Measurements from ENCODE around the gene KLHL22. TPM values are rescaled to one million over a fixed set of nuclear protein-coding genes. Genes with fewer than 3 reads are reported as not detected.
"Not testable (repeated sequence)": the region's sequence is repeated elsewhere in the genome, so short reads cannot be mapped to it uniquely, and the experiment has no call there.

The KLHL22 gene
- total RNA-seq, 1 donor = 29.6 TPM

DNA sequence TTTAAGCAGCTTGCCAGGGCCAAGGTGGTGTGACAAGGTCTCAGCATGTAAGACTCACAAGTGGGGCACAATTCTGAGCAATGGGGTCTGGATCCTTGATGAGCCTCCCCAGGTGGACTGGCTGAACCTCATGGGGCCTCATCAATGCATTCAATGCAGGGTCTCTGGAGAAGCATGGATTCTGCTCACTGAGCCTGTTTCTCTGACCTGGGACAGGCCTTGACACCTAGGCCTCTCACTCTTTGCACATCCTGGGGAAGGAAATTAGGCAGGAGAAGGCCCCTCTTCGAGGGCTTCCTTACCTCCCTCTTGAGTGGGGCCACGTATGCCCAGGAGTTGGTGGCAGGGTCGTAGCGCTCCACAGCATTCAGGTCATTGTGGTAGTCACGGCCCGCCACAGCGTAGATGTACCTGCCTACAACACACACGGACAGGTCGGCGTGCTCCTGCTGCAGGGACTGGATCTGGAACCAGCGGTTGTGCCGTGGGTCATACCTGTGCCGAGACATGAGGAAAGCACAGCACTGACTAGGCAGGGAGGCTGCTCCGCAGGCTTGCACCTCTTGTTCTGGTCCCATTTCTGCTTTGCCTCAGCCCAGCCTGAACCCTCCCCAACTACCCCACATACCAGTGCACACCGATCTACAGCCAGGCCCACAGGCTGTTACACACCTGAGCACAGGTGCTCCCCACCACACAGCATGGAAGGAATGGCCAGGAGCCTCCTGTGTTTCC is 37.9 kb downstream of the KLHL22 start:
- DNase-seq (ENCODE audit: low read depth) = no peak
- no peak overlapping the region for H3K4me3 ChIP-seq (ENCODE audit: low read depth, low read length)
- TF ChIP-seq, protein P1, sequence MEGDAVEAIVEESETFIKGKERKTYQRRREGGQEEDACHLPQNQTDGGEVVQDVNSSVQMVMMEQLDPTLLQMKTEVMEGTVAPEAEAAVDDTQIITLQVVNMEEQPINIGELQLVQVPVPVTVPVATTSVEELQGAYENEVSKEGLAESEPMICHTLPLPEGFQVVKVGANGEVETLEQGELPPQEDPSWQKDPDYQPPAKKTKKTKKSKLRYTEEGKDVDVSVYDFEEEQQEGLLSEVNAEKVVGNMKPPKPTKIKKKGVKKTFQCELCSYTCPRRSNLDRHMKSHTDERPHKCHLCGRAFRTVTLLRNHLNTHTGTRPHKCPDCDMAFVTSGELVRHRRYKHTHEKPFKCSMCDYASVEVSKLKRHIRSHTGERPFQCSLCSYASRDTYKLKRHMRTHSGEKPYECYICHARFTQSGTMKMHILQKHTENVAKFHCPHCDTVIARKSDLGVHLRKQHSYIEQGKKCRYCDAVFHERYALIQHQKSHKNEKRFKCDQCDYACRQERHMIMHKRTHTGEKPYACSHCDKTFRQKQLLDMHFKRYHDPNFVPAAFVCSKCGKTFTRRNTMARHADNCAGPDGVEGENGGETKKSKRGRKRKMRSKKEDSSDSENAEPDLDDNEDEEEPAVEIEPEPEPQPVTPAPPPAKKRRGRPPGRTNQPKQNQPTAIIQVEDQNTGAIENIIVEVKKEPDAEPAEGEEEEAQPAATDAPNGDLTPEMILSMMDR (IDR thresholded peaks at IDR 0.05; ENCODE audit: insufficient read depth, low read length) = no peak

DNA sequence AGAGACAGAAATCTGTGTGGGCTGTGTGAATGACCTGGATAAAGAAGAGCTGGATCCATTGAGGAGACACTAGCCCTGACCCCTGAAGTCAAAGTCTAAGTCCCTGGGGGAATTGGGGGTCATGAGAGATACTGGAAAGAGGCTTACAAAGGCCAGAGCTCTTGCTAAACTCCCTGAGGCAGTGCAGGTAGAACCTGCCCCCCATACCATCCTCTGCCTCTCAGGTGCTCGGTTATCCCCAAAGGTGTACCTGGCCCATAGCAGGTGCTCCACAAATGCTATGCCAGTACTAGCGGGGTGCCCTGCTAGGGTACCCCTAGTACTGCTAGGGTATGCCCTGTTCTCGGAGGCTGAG is 38.9 kb downstream of the KLHL22 start:
- DNase-seq (ENCODE audit: low read depth) = no peak
- TF ChIP-seq, protein P1 (IDR thresholded peaks at IDR 0.05; ENCODE audit: insufficient read depth, low read length) = no peak
- H3K4me3 ChIP-seq (ENCODE audit: low read depth, low read length) = no peak overlapping the region

DNA sequence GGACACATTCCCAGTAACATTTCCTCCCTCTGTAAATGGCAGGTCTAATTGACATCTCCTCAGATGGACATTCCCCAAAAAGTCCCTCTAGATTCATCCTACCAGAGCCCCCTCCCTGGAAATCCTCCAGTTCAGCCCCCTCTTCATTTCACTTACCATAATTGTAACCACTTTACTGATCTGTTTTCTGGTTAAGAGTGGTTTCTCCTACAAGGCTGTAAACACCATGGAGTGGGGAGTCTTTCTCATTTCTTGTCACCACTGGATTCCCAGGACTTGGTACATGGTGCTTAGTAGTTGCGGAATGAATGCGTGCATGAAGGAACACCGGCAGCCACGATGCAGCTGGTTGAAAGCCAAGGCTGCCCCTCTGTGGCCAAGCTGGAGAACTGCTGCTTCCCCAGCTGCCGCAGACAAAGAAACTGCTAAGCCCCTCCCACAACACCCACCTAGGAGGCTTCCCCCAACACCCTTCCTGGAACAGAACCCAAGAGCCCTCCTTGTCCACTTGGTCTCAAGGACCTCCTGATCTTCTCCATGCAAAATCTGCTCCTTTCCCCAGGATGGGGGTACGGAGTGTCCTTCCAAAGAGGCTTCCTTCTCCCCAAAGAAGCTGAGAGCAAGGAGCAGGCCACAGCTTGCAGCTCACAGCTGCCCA is 39.4 kb downstream of the KLHL22 start:
- H3K4me3 ChIP-seq (ENCODE audit: low read depth, low read length) = no peak overlapping the region
- TF ChIP-seq, protein P1 (IDR thresholded peaks at IDR 0.05; ENCODE audit: insufficient read depth, low read length) = peak; percentile 95
- DNase-seq (ENCODE audit: low read depth) = peak; percentile 87

DNA sequence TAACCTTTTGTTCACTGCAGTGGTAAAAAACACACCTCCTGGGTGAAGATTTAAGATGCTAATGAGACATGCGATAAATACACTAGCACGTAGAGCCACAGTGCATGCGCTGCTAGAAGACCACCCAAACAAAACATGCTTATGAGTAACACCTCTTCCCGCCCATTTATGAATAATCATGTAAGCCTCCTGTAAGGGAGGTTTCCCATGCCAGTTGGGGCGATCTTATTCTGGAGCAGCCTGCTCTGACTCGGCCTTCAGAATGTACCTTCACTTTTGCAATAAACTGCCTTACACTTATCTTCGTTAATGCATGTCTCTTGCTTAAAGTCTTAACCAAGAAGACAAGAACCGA is 39.9 kb downstream of the KLHL22 start:
- TF ChIP-seq, protein P1 (IDR thresholded peaks at IDR 0.05; ENCODE audit: insufficient read depth, low read length) = no peak
- no peak overlapping the region for H3K4me3 ChIP-seq (ENCODE audit: low read depth, low read length)
- no peak for DNase-seq (ENCODE audit: low read depth)

DNA sequence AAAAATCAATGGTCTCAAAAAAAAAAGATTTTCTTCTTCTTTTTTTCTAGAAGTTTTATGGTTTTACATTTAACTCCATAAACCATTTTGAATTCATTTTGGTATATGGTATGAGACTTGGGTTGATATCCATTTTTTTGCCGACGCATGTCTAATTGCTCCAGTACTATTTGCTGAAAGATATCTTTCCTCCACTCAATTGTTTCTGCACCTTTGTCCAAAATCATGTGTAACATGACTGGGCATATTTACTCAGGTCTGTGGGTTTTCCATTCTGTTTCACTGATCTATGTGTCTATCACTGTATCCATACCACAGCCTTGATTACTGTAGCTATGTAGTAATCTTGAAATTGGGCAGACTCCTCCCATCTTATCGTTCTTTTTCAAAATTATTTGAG is 42.4 kb downstream of the KLHL22 start:
- TF ChIP-seq, protein P1 (IDR thresholded peaks at IDR 0.05; ENCODE audit: insufficient read depth, low read length) = no peak
- DNase-seq (ENCODE audit: low read depth) = no peak
- H3K4me3 ChIP-seq (ENCODE audit: low read depth, low read length) = no peak overlapping the region

DNA sequence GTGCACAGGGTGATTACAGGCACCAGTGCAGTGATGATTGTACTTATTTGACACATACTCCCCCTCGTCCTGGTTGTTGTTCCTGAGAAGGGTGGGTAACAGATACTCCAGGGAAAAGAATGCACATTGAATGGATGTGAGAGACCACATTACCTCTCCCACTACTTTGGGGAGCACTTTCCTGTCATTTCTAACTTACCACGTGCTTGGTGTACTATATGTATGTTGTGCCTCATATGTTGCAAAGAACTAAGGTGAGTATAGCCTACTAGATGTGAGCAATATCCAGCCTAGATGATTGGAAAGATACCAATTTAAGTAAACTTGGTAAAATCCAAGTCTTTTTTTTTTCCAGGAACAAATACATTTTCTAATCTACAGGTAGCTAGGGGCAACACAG is 43.7 kb downstream of the KLHL22 start:
- H3K4me3 ChIP-seq (ENCODE audit: low read depth, low read length) = no peak overlapping the region
- TF ChIP-seq, protein P1 (IDR thresholded peaks at IDR 0.05; ENCODE audit: insufficient read depth, low read length) = no peak
- no peak for DNase-seq (ENCODE audit: low read depth)

DNA sequence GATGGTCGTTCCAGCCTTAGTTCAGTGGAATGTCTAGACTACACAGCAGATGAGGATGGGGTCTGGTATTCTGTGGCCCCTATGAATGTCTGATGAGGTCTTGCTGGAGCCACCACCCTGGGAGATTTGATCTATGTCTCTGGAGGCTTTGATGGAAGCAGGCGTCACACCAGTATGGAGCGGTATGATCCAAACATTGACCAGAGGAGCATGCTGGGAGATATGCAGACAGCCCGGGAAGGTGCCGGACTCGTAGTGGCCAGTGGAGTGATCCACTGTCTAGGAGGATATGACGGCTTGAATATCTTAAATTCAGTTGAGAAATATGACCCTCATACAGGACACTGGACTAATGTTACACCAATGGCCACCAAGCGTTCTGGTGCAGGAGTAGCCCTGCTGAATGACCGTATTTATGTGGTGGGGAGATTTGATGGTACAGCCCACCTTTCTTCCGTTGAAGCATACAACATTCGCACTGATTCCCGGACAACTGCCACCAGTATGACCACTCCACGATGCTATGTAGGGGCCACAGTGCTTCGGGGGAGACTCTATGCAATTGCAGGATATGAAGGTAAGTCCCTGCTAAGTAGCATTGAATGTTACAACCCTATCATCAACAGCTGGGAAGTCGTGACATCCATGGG is 44.3 kb downstream of the KLHL22 start:
- not testable (repeated sequence) for H3K4me3 ChIP-seq (ENCODE audit: low read depth, low read length); DNase-seq (ENCODE audit: low read depth)
